NCI-H2081 (cell line): Measurements from ENCODE around the gene EFNA4.
A peak's percentile ranks its signal among the peaks of the same experiment; 100 is the strongest.

Experiments used
- DNase-seq, 2 experiments: peaks; one replicate each; lab custom pipeline; 2025; lab: John Stamatoyannopoulos, UW

The EFNA4 gene

DNA sequence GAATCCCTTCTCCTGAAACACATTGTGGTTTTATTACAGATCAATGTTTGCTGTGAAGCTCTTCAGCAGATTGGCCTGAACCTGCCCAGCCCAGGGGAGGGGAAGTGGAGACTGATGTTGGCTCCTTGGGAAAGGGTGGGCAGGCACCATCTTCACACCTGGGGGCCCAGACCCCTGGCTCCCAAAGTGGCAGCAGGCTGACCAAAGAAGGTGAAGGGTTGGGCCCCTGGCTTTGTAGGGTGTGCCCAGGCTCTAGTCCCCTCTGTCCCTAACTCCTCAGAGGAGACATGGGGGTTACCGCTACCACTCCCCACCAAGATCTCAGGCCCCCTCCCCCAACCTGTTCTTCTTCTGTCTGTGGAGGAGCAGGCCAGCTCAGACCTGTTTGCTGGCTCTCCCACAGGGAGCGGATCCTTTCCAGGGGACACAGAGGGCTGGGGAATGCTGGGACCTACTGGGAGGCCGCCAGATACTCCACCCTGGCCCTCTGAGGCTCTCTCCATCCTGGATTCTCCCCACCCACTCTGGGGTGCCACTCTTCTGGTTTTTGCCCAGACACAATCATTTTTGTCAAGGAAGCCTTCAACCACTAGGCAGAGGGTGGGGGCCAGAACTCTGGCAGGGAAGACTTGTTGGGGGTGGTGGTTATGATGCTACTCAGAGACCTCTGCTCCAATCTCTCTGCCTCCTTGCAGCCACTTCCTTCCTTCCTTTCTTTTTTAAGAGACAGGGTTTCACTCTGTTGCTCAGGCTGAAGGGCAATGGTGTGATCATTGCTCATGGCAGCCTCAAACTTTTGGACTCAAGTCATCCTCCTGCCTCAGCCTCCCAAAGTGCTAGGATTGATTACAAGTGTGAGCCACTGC, 10.1 kb downstream of the EFNA4 start:
- DNase-seq = no peak

DNA sequence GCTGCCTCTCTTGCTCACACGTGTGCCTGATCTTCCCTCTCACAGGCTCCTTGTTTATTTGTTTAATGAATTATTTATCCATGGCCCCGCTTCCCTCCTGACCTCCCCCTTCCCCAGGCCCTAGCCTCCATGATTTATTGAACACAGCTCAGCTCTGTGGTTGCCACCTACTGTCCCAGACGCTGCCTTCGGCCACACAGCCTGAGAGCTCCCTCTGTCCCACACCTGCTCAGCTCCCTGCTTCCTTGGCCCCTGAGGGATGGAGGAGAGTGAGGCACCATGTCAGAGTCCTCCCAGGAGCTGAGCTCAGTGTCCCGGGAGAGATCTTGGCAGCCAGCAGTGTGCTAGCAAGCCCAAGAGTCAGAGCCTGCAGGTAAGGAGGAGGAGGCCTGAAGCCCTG, 12.0 kb downstream of the EFNA4 start:
- no peak for DNase-seq

DNA sequence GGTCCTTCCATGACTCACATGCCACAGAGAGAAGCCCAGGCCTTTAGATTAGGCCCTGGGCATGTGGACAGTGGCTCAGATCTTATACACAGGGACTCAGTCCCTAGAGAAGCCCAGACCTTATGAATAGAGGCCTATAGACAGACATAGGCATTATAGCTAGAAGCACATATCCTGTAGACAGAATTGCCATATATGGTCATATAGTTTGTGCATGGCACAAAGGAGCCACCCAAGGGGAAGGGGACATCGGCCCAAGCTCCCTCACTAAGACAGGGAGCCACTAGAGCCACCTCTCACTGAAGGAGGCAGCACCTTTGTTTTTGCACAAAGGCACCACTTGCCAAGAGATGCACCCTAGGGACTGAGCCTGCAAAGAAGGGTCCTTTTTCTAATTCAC, 12.8 kb downstream of the EFNA4 start:
- DNase-seq = no peak

DNA sequence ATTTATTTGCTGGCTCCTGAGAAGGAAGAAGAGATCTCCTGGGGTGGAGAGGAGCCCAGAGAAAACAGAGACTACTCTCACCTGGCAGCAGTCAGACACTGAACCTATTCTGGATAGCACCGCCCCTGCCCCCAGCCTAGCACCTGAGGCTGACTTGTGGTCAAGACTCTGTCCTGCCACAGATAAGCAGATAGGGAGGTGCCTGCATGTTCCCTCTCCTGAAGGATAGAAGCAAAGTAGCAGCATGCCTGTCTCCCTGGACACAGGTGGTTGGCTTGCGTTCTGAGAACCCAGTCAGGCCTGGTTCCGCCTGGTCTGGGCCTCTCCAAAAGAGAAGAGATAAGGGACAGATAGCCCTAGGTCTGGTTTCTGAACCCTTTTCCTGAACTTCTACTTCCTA, 13.8 kb downstream of the EFNA4 start:
- no peak for DNase-seq

DNA sequence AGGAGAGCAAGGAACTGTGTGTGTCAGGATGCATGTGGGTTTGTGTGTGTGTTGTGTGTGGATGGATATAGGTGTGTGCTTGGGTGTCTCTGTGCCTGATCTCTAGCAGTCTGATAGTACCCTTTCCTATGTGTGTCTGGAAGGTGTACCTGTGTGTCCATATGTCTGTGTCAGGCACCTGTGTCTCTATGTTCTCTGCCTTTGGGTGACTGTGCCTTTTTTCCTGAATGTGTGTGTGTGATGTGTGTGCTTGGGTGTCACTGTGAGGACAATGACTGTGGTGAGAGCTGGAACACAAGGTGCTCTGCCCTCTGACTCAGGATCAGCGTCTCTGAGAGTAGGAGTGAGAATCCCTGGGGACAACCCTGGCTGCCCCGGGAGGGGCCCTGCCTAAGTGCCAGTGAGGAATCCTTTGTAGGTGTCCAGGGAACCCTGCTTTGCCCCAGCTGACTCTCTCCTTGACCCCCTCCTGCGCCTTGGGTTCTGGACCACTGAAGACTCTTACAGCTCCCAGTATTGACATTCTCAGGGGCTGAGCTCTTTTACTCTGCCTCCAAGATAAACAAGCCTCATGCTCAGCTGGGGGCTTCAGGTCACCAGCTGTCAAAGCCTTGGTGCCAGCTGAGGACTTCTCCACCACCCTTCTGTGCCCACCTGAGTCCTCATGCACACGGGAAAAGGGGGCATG, 14.4 kb downstream of the EFNA4 start:
- no peak for DNase-seq

DNA sequence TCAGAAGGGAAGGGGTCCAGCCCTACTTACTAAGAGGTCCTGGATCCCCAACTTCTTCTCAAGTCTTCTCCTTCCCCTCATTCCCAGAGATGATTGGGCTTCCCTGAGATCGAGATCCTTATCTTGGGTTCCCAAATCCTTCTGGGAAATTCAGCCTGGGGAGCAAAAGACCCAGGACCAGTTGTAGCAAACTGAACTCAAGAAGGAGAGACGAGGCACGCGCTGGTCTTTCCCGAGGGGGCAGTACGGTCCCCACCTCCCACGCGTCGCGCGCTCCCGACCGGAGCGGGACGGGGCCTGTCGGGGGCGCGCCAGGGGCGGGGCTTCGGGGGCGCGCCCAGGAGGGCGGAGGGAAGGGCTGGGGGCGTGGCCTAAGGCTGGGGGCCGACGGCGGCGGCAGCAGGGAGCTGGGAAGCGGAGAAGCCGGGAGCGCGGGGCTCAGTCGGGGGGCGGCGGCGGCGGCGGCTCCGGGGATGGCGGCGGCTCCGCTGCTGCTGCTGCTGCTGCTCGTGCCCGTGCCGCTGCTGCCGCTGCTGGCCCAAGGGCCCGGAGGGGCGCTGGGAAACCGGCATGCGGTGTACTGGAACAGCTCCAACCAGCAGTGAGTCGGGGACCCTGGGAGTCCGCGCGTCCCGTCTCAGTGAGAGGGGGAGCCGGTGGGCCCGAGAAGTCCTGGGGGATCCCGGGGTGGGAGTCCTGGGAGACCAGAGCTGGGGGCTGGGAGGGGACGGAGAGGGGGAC, 15.1 kb downstream of the EFNA4 start, which contains the start of gene EFNA3:
Gene EFNA3, plus strand, starts transcription at position 369 of the 741 bp plus-strand sequence. Its CDS starts 105 bp downstream, at position 474.
- peak; percentile 59 to 80 for DNase-seq

DNA sequence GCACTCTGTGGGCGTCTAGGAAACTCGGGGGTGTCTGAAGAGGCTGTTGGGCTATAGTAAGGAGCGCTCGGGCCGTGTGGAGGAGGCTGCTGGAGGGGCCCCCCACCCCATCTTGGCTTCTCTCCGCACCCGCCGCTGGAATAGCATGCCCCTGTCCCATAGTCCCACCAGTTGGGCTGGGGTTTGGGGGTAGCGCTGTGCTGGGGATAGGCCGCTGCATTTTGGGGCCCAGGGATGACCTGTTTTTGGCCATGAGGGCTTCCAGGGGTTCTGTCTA, 15.6 kb downstream of the EFNA4 start:
- DNase-seq = no peak

DNA sequence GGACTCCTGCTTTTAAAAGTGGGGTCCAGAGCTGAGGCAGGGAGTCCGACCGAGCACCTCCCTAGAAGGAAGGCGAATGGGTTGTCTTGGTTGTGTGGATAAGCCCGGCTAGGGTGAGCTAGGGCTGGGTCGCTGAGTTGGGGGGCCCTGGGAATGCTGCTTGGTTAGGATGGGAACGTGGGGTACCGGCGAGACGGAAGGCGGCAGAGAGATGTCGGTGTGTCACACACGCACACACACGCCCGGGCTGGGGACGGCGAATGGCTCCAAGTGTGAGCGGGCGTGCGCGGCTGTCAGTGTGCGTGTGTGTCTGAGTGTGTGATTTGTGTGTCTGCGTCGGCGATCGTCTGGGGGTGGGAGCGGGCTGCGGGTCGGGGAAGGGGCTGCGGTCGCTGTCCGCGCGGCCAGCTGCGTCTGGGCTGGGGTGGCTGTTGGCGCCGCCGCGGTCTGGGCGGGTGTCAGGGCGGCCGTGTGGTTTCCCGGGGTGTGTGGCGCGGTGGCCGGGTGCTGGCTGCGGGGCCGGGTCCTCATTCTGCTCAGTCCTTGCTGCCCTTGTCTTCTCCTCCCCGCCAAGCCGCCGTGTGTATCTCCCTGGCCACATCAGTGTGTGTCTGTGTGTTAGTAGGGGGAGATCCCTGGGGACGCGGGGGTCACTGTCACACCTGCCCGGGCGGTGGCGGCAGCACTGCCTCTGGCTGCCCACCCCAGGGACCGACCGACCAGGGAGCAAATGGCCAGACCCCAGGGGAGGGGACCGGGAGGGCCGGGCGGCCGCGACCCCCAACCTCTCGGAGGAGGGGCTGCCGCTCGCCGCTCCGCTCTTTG, 16.2 kb downstream of the EFNA4 start:
- DNase-seq = no peak

DNA sequence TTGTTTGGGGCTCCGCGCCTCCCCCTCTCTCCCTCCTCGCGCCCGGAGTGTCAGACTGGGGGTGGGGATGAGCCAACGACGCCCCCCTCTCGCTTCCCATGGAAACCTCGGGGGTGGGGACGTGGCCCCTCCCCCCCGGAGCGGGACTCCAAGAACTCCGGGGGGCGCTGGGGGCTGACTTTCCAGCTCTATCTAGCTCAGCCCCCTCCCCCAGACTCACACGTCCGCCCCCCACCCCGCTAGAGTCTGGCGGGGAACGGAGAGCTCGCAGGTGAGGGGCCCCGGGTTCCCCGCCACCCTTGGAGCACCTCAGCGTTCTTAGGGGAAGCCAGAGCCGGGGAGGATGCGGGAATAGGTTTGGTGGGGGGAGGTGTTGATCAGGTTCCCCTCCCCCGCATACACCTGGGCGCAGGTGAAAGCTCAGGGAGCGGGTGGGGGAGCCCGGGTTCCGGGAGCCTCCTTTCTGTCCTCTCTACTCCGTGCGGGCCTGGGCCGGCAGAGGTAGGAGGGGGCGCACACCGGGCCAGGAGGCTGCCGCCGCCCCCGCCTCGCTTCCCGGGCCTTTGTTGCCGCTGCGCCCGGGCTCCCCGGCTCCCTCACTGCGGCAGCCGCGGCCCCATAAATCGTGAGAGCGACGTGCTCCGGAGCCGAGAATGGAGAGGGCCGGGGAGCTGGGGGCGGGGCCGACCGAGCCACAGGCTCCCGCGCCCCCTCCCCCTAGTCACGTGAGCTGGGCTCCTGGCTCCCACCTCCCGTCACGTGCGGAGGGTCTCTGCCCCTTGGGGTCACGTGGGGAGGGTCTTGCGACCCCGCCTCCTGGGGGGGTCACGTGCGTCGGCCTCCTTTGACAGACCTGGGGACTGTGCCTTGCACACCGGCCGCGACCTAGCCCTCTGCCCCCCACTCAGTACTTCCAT, 17.0 kb downstream of the EFNA4 start:
- DNase-seq = peak in 1 of 2 experiments; percentile 33

DNA sequence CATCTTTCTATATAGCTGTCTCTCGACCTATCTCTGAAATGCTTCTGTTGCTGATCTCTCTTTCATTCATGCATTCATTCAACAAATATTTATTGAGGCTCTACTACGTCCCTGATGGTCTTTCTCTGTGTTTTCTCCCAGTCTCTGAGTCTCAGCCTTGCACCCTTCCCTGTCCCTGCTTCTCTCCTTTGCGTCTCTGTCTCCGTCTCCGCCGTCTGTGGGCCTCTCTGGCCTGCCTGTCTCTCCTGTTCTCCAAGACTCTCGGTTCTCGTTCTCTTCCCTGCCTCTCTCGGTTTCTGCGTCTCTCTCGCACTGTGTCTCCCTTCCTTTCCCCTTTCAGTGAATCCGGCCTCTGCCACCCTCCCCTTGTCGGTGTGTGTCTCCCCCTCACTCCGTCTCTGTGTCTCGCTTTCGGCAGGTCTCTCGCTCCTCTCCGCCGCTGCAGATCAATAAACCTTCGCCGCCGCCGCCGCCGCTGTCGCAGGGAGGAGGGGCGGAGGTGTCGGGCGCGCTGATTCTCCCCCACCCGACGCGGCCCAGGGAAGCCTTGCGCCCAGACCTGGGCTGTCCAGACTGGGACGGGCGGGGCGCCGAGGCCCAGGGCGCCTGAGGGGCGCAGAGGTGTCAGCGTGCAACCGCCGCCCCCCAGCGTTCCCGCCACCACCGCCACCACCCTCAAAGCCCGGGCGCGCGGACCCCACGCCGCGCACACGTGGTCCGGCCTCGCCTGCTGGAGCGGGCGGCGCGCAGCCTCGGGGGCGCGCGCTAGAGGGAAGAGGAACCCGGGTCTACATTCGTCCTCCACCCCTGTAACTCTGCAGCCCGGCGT, 18.1 kb downstream of the EFNA4 start:
- DNase-seq = no peak

DNA sequence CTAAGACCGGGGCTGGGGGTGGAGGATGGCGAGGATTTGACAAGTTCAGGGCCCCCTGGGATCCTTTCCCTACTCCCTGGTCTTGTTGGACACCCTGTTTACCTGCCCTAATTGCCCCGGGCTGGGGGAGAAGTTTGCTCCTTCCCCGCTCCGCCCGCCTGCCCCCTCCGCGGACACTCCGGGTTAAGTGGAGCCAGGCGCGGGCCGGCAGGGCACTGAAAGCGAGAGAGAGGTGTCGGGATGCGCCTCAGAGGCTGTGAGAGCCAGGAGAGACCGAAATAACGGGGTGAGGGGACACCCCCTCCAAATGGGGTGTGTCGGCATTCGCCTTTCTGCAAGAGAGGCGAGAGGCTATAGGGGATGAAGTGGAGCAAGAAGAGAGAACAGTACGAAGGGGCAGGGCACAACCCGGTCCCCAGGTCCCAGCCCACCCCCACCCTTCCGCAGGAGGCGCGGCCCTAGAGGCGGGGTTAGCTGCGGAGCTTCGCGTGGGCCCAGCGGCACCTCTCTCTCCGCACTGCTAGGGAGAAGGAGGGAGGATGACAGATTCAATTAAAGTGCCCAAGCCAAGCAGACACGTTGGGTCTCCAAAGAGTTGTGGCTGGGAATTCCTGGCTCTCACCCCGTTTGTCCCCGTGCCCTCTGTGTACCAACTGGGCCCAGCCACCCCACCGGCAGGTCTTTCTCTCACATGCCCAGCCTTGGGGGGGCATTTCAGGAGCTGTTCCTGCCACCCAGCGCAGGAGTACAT, 18.9 kb downstream of the EFNA4 start:
- no peak for DNase-seq

DNA sequence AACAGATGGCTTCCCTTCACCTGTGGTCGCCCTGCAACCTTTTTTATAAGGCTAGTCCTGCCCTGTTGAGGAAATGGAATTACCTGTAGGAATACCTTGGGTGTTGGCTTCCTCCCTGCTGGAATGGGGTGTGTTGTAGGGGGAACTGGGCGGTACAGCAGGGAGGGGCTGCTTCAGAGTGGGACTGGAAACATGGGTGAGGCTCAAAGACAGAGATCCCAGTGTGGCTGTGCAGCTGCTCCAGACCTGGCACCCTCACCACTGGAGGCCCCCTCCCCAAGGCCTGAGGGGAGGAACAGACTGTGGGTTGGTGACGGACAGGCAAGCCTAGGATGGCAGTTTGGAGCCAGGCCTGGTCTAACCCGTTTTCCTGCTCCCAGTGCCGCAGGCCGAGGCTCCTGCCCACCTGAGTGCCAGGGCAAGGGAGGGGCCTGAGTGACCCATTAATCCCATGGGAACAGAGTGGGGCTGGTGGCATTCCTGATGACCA, 19.6 kb downstream of the EFNA4 start:
- no peak for DNase-seq

DNA sequence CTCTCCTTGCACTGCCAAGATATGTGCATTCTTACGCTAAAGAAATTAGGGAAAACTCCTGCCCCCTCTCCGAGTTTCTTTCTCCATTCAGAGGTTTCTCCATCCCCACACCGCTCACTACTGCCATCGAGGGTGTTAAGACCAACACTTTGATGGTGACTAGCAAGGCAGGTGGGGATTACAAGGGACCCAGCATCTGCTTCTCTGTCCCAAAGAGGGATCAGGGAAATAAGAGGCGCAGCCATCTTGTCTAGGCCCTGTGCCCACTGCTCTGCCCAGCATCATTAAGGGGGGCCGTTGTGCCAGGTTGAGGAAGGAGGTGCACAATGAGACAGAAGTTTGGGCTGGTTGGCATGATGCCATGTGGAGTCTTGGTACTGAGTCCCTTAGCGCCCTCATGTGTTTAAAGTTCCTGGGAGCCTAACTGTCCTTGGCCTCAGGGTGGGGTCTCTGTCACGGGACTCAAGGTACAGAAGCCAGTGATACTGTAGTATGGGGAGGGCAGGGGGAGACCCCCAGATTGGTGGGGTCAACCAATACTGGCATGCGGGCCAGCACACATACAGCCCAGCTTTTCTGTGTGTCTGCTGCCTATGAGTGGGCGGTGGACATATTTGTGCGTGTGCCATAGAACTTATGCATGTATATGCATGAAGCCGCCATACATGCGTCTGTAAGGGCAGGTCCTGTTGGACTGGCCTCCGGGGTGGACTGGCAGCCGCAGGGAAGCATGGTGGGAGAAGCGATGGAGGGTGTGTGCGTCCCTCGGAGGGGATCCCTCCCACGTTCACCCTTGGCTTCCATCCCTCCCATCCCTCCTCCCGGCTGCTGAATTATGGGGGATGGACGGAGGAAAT, 20.6 kb downstream of the EFNA4 start:
- peak; percentile 30 to 69 for DNase-seq

DNA sequence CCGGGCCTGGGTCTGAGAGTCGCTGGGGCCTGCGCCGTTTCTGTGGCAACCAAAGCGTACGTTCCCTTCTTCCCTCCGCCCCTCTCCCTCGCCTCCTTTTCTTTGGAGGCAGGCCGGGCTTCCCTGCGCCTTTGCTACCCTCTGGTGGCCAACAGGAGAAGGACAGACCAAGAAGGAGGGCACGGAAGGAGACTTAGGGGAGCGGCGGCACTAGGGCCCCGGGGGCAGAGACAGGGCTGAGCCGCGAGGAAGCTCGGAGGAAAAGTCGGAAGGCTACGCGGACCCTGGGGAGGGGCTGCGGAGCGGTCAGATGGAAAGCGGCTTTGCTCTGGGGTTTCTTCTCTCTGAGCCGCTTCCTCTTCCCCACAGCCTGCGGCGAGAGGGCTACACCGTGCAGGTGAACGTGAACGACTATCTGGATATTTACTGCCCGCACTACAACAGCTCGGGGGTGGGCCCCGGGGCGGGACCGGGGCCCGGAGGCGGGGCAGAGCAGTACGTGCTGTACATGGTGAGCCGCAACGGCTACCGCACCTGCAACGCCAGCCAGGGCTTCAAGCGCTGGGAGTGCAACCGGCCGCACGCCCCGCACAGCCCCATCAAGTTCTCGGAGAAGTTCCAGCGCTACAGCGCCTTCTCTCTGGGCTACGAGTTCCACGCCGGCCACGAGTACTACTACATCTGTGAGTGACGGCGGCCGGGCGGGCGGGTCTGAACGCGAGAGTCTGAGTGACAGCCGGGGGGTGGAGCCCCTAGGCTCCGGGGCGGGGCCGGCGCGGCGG, 21.4 kb downstream of the EFNA4 start:
- peak; percentile 95 to 97 for DNase-seq

DNA sequence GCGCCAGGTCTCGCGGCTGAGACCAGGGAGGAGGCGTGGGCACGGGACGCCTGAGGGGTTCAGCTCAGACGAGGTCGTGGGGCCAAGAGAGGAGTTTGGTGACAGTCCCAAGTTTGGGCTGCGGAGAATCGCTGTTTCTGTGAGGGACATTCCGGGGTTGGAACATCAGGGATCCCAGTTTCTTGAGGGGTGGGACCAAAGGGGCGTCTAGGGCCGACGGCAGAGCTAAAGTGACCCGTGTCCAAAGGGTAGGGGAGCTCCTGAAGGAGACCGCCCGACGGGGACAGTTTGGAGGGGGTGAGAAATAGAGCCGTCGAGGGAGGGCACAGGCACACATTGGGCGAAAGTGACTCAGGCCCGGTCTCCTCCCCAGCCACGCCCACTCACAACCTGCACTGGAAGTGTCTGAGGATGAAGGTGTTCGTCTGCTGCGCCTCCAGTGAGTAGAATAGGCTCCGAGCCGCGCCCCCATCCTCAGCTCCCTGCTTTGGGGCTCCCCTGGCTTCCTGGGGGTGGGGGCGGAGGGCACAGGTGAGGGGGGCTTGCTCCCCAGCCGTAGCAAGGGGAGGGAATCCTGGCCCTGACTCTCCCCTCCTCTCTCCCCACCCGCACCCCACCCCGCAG, 22.1 kb downstream of the EFNA4 start:
- peak in 1 of 2 experiments; percentile 48 for DNase-seq

DNA sequence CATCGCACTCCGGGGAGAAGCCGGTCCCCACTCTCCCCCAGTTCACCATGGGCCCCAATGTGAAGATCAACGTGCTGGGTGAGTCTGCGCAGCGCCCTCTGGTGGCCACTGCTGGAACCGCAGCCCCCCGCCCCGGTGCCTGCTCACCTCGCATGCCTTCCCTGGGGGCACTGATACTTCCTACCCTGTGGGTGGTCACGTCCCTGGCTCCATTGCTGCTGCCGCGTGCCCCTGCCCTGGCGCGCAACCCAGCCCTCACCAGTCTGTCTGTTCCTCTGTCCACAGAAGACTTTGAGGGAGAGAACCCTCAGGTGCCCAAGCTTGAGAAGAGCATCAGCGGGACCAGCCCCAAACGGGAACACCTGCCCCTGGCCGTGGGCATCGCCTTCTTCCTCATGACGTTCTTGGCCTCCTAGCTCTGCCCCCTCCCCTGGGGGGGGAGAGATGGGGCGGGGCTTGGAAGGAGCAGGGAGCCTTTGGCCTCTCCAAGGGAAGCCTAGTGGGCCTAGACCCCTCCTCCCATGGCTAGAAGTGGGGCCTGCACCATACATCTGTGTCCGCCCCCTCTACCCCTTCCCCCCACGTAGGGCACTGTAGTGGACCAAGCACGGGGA, 22.7 kb downstream of the EFNA4 start:
- peak; percentile 77 to 78 for DNase-seq
